ENCODE results near the gene RASSF5.

RASSF5 gene

GRCh38 chr1:206540044-206540780 is 32.9 kb downstream of the RASSF5 start:
- Mint-ChIP-seq H3K36me3 (ENCODE audit: low read depth) (no peaks in the 10 kb centered on the region), H3K27ac (peak overlapping the region in 2 of 3 experiments; percentile 47 to 84), H3K27me3 (ENCODE audit: low read depth) (peaks cover 35% of the 10 kb centered on the region), H3K9me3 (no peaks in the 10 kb centered on the region), H3K4me3 (no peak overlapping the region), H3K4me1 (peaks cover 44% of the 10 kb centered on the region)
- TF ChIP-seq CTCF (IDR thresholded peaks at IDR 0.05; ENCODE audit: unreplicated experiment in 3 of 3) = no peak

GRCh38 chr1:206541236-206541833 is 34.0 kb downstream of the RASSF5 start:
- H3K4me1 Mint-ChIP-seq = peaks cover 39% of the 10 kb centered on the region
- no peak for TF ChIP-seq CTCF (IDR thresholded peaks at IDR 0.05; ENCODE audit: unreplicated experiment in 3 of 3)
- no peaks in the 10 kb centered on the region for H3K9me3 Mint-ChIP-seq
- peak overlapping the region in 1 of 3 experiments; percentile 84 for H3K27ac Mint-ChIP-seq
- H3K27me3 Mint-ChIP-seq (ENCODE audit: low read depth) = peaks cover 30% of the 10 kb centered on the region
- H3K36me3 Mint-ChIP-seq (ENCODE audit: low read depth) = no peaks in the 10 kb centered on the region
- H3K4me3 Mint-ChIP-seq = no peak overlapping the region

GRCh38 chr1:206544562-206545257 is 37.4 kb downstream of the RASSF5 start:
- no peaks in the 10 kb centered on the region for H3K9me3 Mint-ChIP-seq
- peaks cover 17% of the 10 kb centered on the region for H3K4me1 Mint-ChIP-seq
- H3K4me3 Mint-ChIP-seq = no peak overlapping the region
- peaks cover 36% of the 10 kb centered on the region for H3K27me3 Mint-ChIP-seq (ENCODE audit: low read depth)
- peak; percentile 67 to 90 (median 89) for TF ChIP-seq CTCF (IDR thresholded peaks at IDR 0.05; ENCODE audit: unreplicated experiment in 3 of 3)
- H3K27ac Mint-ChIP-seq = no peak overlapping the region
- H3K36me3 Mint-ChIP-seq (ENCODE audit: low read depth) = no peaks in the 10 kb centered on the region

- H3K4me3 Mint-ChIP-seq = no peak overlapping the region
- no peaks in the 10 kb centered on the region for H3K36me3 Mint-ChIP-seq (ENCODE audit: low read depth)
- TF ChIP-seq CTCF (IDR thresholded peaks at IDR 0.05; ENCODE audit: unreplicated experiment in 3 of 3) = no peak
- no peaks in the 10 kb centered on the region for H3K9me3 Mint-ChIP-seq
- H3K27me3 Mint-ChIP-seq (ENCODE audit: low read depth) = peaks cover 42% of the 10 kb centered on the region
- H3K27ac Mint-ChIP-seq = no peak overlapping the region
- peaks cover 10% of the 10 kb centered on the region for H3K4me1 Mint-ChIP-seq
Observed at GRCh38 chr1:206545351-206545750, 38.0 kb downstream of the RASSF5 start.

- Mint-ChIP-seq H3K27me3 (ENCODE audit: low read depth) (peaks cover 38% of the 10 kb centered on the region), H3K4me3 (no peak overlapping the region), H3K36me3 (ENCODE audit: low read depth) (no peaks in the 10 kb centered on the region), H3K4me1 (no peaks in the 10 kb centered on the region), H3K27ac (no peak overlapping the region), H3K9me3 (no peaks in the 10 kb centered on the region)
- no peak for TF ChIP-seq CTCF (IDR thresholded peaks at IDR 0.05; ENCODE audit: unreplicated experiment in 3 of 3)
Observed at GRCh38 chr1:206547104-206547503, 39.8 kb downstream of the RASSF5 start.
